PC-3 (cell line): Measurements from ENCODE around the gene GNB1. TPM values are rescaled to one million over a fixed set of nuclear protein-coding genes. Genes with fewer than 3 reads are reported as not detected.

ENCODE experiments used
- ATAC-seq: fragments of 200-7000 bp; cut with Tn5 transposase; 2 replicates; pipeline ENCODE4 v1.9.1; 2020; ENCODE audit warnings: mild to moderate bottlenecking, moderate library complexity
- BruUV-seq: library from RNA; stranded (reverse); fragments of 400-500 nt; replicated peaks from 2 replicates; lab custom pipeline; 2021; lab: Mats Ljungman, UMichigan
- CTCF ChIA-PET: fragments of 300-600 bp; sonication (Branson Sonifier 250); formaldehyde crosslinking; loops from one replicate; lab custom pipeline; 2022; ENCODE audit warnings: antibody characterized with exemption; lab: Charles Lee
- POLR2A ChIA-PET: fragments of 300-600 bp; sonication (Branson Sonifier 250); formaldehyde crosslinking; loops from one replicate; lab custom pipeline; 2022; ENCODE audit warnings: antibody characterized with exemption; ENCODE audit not compliant: unreplicated experiment; lab: Charles Lee
- DNase-seq: peaks from one replicate; pipeline ENCODE4 v3.0.0-alpha.2; 2015
- H2AFZ ChIP-seq: fragments of 300-600 bp; sonication (generic); 2 replicates; pipeline ENCODE4 v1.6.0; 2016; ENCODE audit warnings: antibody characterized with exemption, low read length
- H3F3A ChIP-seq: fragments of 300-600 bp; sonication (generic); one replicate; pipeline ENCODE4 v1.6.0; 2017; ENCODE audit warnings: antibody characterized with exemption, low read length, control low read depth, mild to moderate bottlenecking; ENCODE audit not compliant: unreplicated experiment
- H3K27ac ChIP-seq: fragments of 300-600 bp; sonication (generic); 2 replicates; pipeline ENCODE4 v1.5.1; 2016; ENCODE audit warnings: mild to moderate bottlenecking, low read length
- H3K27me3 ChIP-seq: fragments of 300-600 bp; sonication (generic); 2 replicates; pipeline ENCODE4 v1.6.1; 2016; ENCODE audit warnings: low read length, mixed read lengths
- H3K36me3 ChIP-seq: fragments of 300-600 bp; sonication (generic); 2 replicates; pipeline ENCODE4 v1.6.1; 2016; ENCODE audit warnings: low read depth, mixed run types, low read length, mixed read lengths
- H3K4me1 ChIP-seq: fragments of 300-600 bp; sonication (generic); 2 replicates; pipeline ENCODE4 v1.5.1; 2016; ENCODE audit warnings: low read length; ENCODE audit not compliant: insufficient read depth
- H3K4me2 ChIP-seq: fragments of 300-600 bp; sonication (generic); 2 replicates; pipeline ENCODE4 v1.6.0; 2016; ENCODE audit warnings: low read length
- H3K4me3 ChIP-seq: fragments of 300-600 bp; sonication (generic); 2 replicates; pipeline ENCODE4 v1.5.1; 2016; ENCODE audit warnings: mild to moderate bottlenecking, low read length, mixed read lengths
- H3K79me2 ChIP-seq: fragments of 300-600 bp; sonication (generic); 2 replicates; pipeline ENCODE4 v1.6.1; 2017; ENCODE audit warnings: low read length, mixed read lengths
- H3K9ac ChIP-seq: fragments of 300-600 bp; sonication (generic); 2 replicates; pipeline ENCODE4 v1.6.0; 2016; ENCODE audit warnings: mild to moderate bottlenecking, low read length
- H3K9me2 ChIP-seq: fragments of 300-600 bp; sonication (generic); replicated peaks from 2 replicates; pipeline ENCODE4 v1.6.1; 2016; ENCODE audit warnings: mixed run types, low read length, mixed read lengths
- H3K9me3 ChIP-seq: fragments of 300-600 bp; sonication (generic); 2 replicates; pipeline ENCODE4 v1.6.1; 2016; ENCODE audit warnings: low read length, mixed read lengths
- H4K20me1 ChIP-seq: fragments of 300-600 bp; sonication (generic); 2 replicates; pipeline ENCODE4 v1.6.1; 2016; ENCODE audit warnings: low read length, mixed read lengths
- CTCF ChIP-seq: fragments of 300-600 bp; sonication (generic); conservative IDR thresholded peaks from 2 replicates; pipeline ENCODE4 v1.5.1; 2017; ENCODE audit warnings: antibody characterized with exemption, low read depth, mild to moderate bottlenecking, low read length
- EZH2 ChIP-seq: fragments of 300-600 bp; sonication (generic); IDR thresholded peaks from one replicate; pipeline ENCODE4 v1.6.1; 2017; ENCODE audit warnings: antibody characterized with exemption, mild to moderate bottlenecking, low read length; ENCODE audit not compliant: unreplicated experiment
- EZH2phosphoT487 ChIP-seq: fragments of 300-600 bp; sonication (generic); IDR thresholded peaks from 2 replicates; pipeline ENCODE4 v1.6.1; 2018; ENCODE audit warnings: mild to moderate bottlenecking, antibody characterized with exemption, low read length, borderline replicate concordance
- intact Hi-C: fragments of 100-400 bp; cut with micrococcal nuclease; formaldehyde crosslinking; loops from 2 replicates; pipeline ENCODE4 v1.9.0; 2023
- total RNA-seq: library from RNA; depleted of rRNA; stranded (reverse); fragments of >200 nt; gene quantifications from 2 replicates; pipeline ENCODE4 v1.2.3, GENCODE V29; 2014

GNB1 gene
- total RNA-seq, 1 experiment from 2014 or later = 125 TPM

- ChIA-PET POLR2A (no interaction called here), CTCF (no interaction called here)
- H3K9me2 ChIP-seq = no peaks in the 10 kb centered on the region
- intact Hi-C loops = no loop called here
- no peaks in the 10 kb centered on the region for H3K79me2 ChIP-seq
- no peaks in the 10 kb centered on the region for H3K36me3 ChIP-seq
- no peaks in the 10 kb centered on the region for H3K9me3 ChIP-seq
- no peaks in the 10 kb centered on the region for H3F3A ChIP-seq
- no peak overlapping the region for H3K4me3 ChIP-seq
- no peak overlapping the region for H3K4me2 ChIP-seq
- H3K27ac ChIP-seq = no peak overlapping the region
- H2AFZ ChIP-seq = no peak overlapping the region
- H3K4me1 ChIP-seq = peaks cover 2% of the 10 kb centered on the region; the same call in 1 of the 2 replicates
- no peaks in the 10 kb centered on the region for H3K27me3 ChIP-seq
- no peak for ATAC-seq
- no TSS peak for BruUV-seq
- no peak overlapping the region for H3K9ac ChIP-seq
- no peak for TF ChIP-seq EZH2phosphoT487
- TF ChIP-seq EZH2 = no peak
- no peak for TF ChIP-seq CTCF
- H4K20me1 ChIP-seq = no peaks in the 10 kb centered on the region
- DNase-seq = no peak
Measured at GRCh38 chr1:1924849-1925248, 34.0 kb upstream of the GNB1 start.

GRCh38 chr1:1924386-1924785 is 33.5 kb upstream of the GNB1 start:
- Histone ChIP-seq H3F3A (no peaks in the 10 kb centered on the region), H2AFZ (no peak overlapping the region), H3K27me3 (no peaks in the 10 kb centered on the region), H3K4me3 (no peak overlapping the region), H3K4me1 (peaks cover 6% of the 10 kb centered on the region; the same call in 1 of the 2 replicates), H3K4me2 (no peak overlapping the region), H3K9me3 (no peaks in the 10 kb centered on the region), H3K9ac (no peak overlapping the region), H3K36me3 (no peaks in the 10 kb centered on the region), H3K27ac (no peak overlapping the region), H3K79me2 (no peaks in the 10 kb centered on the region), H4K20me1 (no peaks in the 10 kb centered on the region), H3K9me2 (no peaks in the 10 kb centered on the region)
- no peak for DNase-seq
- intact Hi-C loops = no loop called here
- CTCF ChIA-PET = no interaction called here
- no peak for ATAC-seq
- no peak for TF ChIP-seq CTCF
- no peak for TF ChIP-seq EZH2
- no peak for TF ChIP-seq EZH2phosphoT487
- POLR2A ChIA-PET = no interaction called here
- no TSS peak for BruUV-seq

GRCh38 chr1:1922956-1923833 is 32.3 kb upstream of the GNB1 start:
- ATAC-seq (no peak), DNase-seq (no peak)
- Histone ChIP-seq H3K4me2 (no peak overlapping the region), H4K20me1 (no peaks in the 10 kb centered on the region), H3K27ac (no peak overlapping the region), H3K36me3 (no peaks in the 10 kb centered on the region), H3K9me2 (no peaks in the 10 kb centered on the region), H3K79me2 (no peaks in the 10 kb centered on the region), H3F3A (no peaks in the 10 kb centered on the region), H3K27me3 (no peaks in the 10 kb centered on the region), H3K4me3 (no peak overlapping the region), H3K4me1 (peaks cover 13% of the 10 kb centered on the region), H3K9me3 (no peaks in the 10 kb centered on the region), H3K9ac (no peak overlapping the region), H2AFZ (no peak overlapping the region)
- CTCF ChIA-PET = no interaction called here
- TF ChIP-seq EZH2phosphoT487 (no peak), EZH2 (no peak), CTCF (no peak)
- POLR2A ChIA-PET = no interaction called here
- BruUV-seq = no TSS peak
- intact Hi-C loops = no loop called here
